Natural killer cell (primary cell): ENCODE data around the gene PRR5. TPM values are rescaled to one million over a fixed set of nuclear protein-coding genes. Genes with fewer than 3 reads are reported as not detected.

Experiments
- ATAC-seq, 3 donors: fragments of 150-1000 bp in 2 of 3; fragments of 200-7000 bp in 1 of 3; cut with Tn5 transposase; 1 replicate in 1 of 3; 2 replicates in 2 of 3; pipeline ENCODE4 v1.10.0; 2021; ENCODE audit warnings: mild to moderate bottlenecking in 2 of 3, moderate library complexity in 2 of 3
- DNase-seq, 2 donors: peaks; one replicate each; pipeline versions ENCODE4 v3.0.0 to v3.0.0-alpha.2; 2013 to 2021; ENCODE audit warnings: mixed read lengths in 1 of 2
- H3K27ac ChIP-seq: one replicate; pipeline ENCODE4 v1.5.1; 2013; ENCODE audit warnings: mild to moderate bottlenecking, low read length
- H3K27me3 ChIP-seq: one replicate; pipeline ENCODE4 v1.6.1; 2013; ENCODE audit warnings: low read length; ENCODE audit not compliant: control insufficient read depth, insufficient read depth
- H3K36me3 ChIP-seq: one replicate; pipeline ENCODE4 v1.6.1; 2013; ENCODE audit warnings: low read length; ENCODE audit not compliant: control insufficient read depth, insufficient read depth
- H3K4me1 ChIP-seq: one replicate; pipeline ENCODE4 v1.6.1; 2013; ENCODE audit warnings: low read length; ENCODE audit not compliant: control insufficient read depth, insufficient read depth
- H3K4me3 ChIP-seq: one replicate; pipeline ENCODE4 v1.5.1; 2013; ENCODE audit warnings: low read length
- H3K9me3 ChIP-seq: one replicate; pipeline ENCODE4 v1.6.1; 2013; ENCODE audit warnings: low read length; ENCODE audit not compliant: control insufficient read depth, insufficient read depth
- H3K27ac Mint-ChIP-seq, 2 donors: one replicate each; pipeline ENCODE4 v1.8.0; 2022; ENCODE audit warnings: mild to moderate bottlenecking in 2 of 2, mixed read lengths in 2 of 2, moderate library complexity in 1 of 2
- H3K27me3 Mint-ChIP-seq, 2 donors: one replicate each; pipeline ENCODE4 v1.8.0; 2022; ENCODE audit warnings: low read depth in 2 of 2, mixed read lengths in 2 of 2
- H3K36me3 Mint-ChIP-seq: one replicate; pipeline ENCODE4 v1.8.0; 2022; ENCODE audit warnings: mixed read lengths
- H3K4me1 Mint-ChIP-seq, 2 donors: one replicate each; pipeline ENCODE4 v1.8.0; 2022; ENCODE audit warnings: mixed read lengths in 2 of 2
- H3K4me3 Mint-ChIP-seq: one replicate; pipeline ENCODE4 v1.8.0; 2022; ENCODE audit warnings: mild to moderate bottlenecking, moderate library complexity, mixed read lengths
- H3K9me3 Mint-ChIP-seq, 2 donors: one replicate each; pipeline ENCODE4 v1.8.0; 2022; ENCODE audit warnings: mixed read lengths in 2 of 2
- CTCF ChIP-seq: fragments of 200-600 bp; IDR thresholded peaks from one replicate; pipeline ENCODE4 v1.8.0; 2022; ENCODE audit warnings: antibody characterized with exemption
- WGBS: methylation state at CpG from one replicate; pipeline ENCODE4 v1.1.7; 2013; ENCODE audit warnings: missing lambda C conversion rate; ENCODE audit not compliant: insufficient coverage; 5-methylcytosine and 5-hydroxymethylcytosine counted together
- intact Hi-C: fragments of 100-400 bp; cut with micrococcal nuclease; formaldehyde crosslinking; loops from one replicate; pipeline ENCODE4 v1.14.2; 2022
- total RNA-seq, 4 donors: library from RNA; stranded (reverse); fragments of 120-200 nt in 1 of 4; gene quantifications; one replicate each; pipeline versions ENCODE4 v1.2.3 to v1.2.4, GENCODE V29; 2013 to 2022

PRR5 gene
- total RNA-seq, 3 donors from 2014 or later (not counting 1 experiment from before 2014, with no cell fraction given) = 92.6 to 133 (median 93.4) TPM

DNA sequence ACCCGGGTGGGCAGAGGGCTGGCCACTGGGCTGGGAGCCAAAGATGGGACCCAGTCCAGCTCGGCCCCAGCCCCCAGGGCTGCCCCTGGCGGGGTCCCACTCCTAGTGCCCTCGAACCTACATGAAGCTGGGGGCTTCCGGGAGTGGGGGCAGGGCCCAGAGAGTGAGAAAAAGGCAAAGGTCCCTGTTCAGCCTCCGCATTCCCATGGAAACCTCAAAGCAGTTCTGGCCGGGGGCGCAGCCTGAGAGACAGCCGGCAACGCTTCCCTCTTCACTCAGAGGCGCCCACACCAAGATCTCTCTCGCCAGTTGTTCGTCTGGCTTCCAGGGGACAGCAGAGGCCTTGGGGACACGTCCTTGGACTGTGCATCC, 28.0 kb downstream of the PRR5 start:
- DNase-seq = no peak

GRCh38 chr22:44730490-44731356, 28.7 kb downstream of the PRR5 start:
- 92% methylated on average over 19 of the region's 19 CpGs for WGBS
- no peaks in the 10 kb centered on the region for H3K9me3 Mint-ChIP-seq
- intact Hi-C loops = no loop called here
- no peak overlapping the region for H3K27ac ChIP-seq
- peaks cover 58% of the 10 kb centered on the region for H3K36me3 ChIP-seq
- TF ChIP-seq CTCF = no peak
- H3K36me3 Mint-ChIP-seq = no peaks in the 10 kb centered on the region
- H3K27me3 ChIP-seq = no peaks in the 10 kb centered on the region
- H3K9me3 ChIP-seq = no peaks in the 10 kb centered on the region
- H3K4me1 ChIP-seq = peaks cover 35% of the 10 kb centered on the region
- peak overlapping the region; percentile 65 to 70 for H3K27ac Mint-ChIP-seq
- peaks cover 13 to 21% of the 10 kb centered on the region in 2 donors for H3K4me1 Mint-ChIP-seq
- no peak for DNase-seq
- H3K27me3 Mint-ChIP-seq = no peaks in the 10 kb centered on the region
- ATAC-seq = no peak
- H3K4me3 ChIP-seq = no peak overlapping the region
- peak overlapping the region; percentile 31 for H3K4me3 Mint-ChIP-seq

More for the DNA sequence above, 28.0 kb downstream of the PRR5 start:
- no peak overlapping the region for H3K4me3 ChIP-seq
- Mint-ChIP-seq H3K27ac (peak overlapping the region in 1 of 2 donors; percentile 70), H3K36me3 (no peaks in the 10 kb centered on the region), H3K9me3 (no peaks in the 10 kb centered on the region), H3K27me3 (no peaks in the 10 kb centered on the region), H3K4me1 (peaks cover 13 to 19% of the 10 kb centered on the region in 2 donors), H3K4me3 (no peak overlapping the region)
- intact Hi-C loops = no loop called here
- TF ChIP-seq CTCF = no peak
- H3K4me1 ChIP-seq = peaks cover 30% of the 10 kb centered on the region
- 72% methylated on average over 14 of the region's 14 CpGs for WGBS
- ATAC-seq = no peak
- no peaks in the 10 kb centered on the region for H3K27me3 ChIP-seq
- no peak overlapping the region for H3K27ac ChIP-seq
- peaks cover 60% of the 10 kb centered on the region for H3K36me3 ChIP-seq
- H3K9me3 ChIP-seq = no peaks in the 10 kb centered on the region

GRCh38 chr22:44731357-44731970, 29.5 kb downstream of the PRR5 start:
- H3K27me3 ChIP-seq = no peaks in the 10 kb centered on the region
- peaks cover 42% of the 10 kb centered on the region for H3K4me1 ChIP-seq
- ATAC-seq (no peak), DNase-seq (no peak)
- Mint-ChIP-seq H3K36me3 (no peaks in the 10 kb centered on the region), H3K4me3 (no peak overlapping the region), H3K4me1 (peaks cover 17 to 25% of the 10 kb centered on the region in 2 donors), H3K27ac (no peak overlapping the region), H3K27me3 (no peaks in the 10 kb centered on the region), H3K9me3 (no peaks in the 10 kb centered on the region)
- no peak overlapping the region for H3K27ac ChIP-seq
- TF ChIP-seq CTCF = no peak
- no peaks in the 10 kb centered on the region for H3K9me3 ChIP-seq
- 93% methylated on average over 7 of the region's 7 CpGs for WGBS
- intact Hi-C loops = no loop called here
- H3K36me3 ChIP-seq = peaks cover 51% of the 10 kb centered on the region
- H3K4me3 ChIP-seq = no peak overlapping the region
